Activated naive CD8-positive, alpha-beta T cell (primary cell): Measurements from ENCODE around the gene TMEM266.

Source experiments
- H3K27ac Mint-ChIP-seq: one replicate; pipeline ENCODE4 v1.8.0; 2021; ENCODE audit warnings: mixed read lengths
- H3K27me3 Mint-ChIP-seq: one replicate; pipeline ENCODE4 v1.8.0; 2021; ENCODE audit warnings: mixed read lengths
- H3K36me3 Mint-ChIP-seq: one replicate; pipeline ENCODE4 v1.8.0; 2021; ENCODE audit warnings: mixed read lengths
- H3K4me1 Mint-ChIP-seq: one replicate; pipeline ENCODE4 v1.8.0; 2021; ENCODE audit warnings: low read depth, mixed read lengths
- H3K4me3 Mint-ChIP-seq: one replicate; pipeline ENCODE4 v1.8.0; 2021; ENCODE audit warnings: mild to moderate bottlenecking, mixed read lengths
- H3K9me3 Mint-ChIP-seq: one replicate; pipeline ENCODE4 v1.8.0; 2021; ENCODE audit warnings: low read depth, mixed read lengths

The TMEM266 gene

GRCh38 chr15:76135516-76135915, 75.7 kb downstream of the TMEM266 start:
- H3K36me3 Mint-ChIP-seq = no peaks in the 10 kb centered on the region
- peaks cover 3% of the 10 kb centered on the region for H3K9me3 Mint-ChIP-seq
- H3K27me3 Mint-ChIP-seq = peaks cover 6% of the 10 kb centered on the region
- no peak overlapping the region for H3K27ac Mint-ChIP-seq
- no peak overlapping the region for H3K4me3 Mint-ChIP-seq
- H3K4me1 Mint-ChIP-seq = no peaks in the 10 kb centered on the region

GRCh38 chr15:76138436-76138835, 78.7 kb downstream of the TMEM266 start:
- H3K9me3 Mint-ChIP-seq = peaks cover 3% of the 10 kb centered on the region

GRCh38 chr15:76139368-76140073, 79.7 kb downstream of the TMEM266 start:
- Mint-ChIP-seq H3K9me3 (no peaks in the 10 kb centered on the region), H3K27me3 (peaks cover 8% of the 10 kb centered on the region), H3K27ac (no peak overlapping the region), H3K36me3 (no peaks in the 10 kb centered on the region), H3K4me1 (no peaks in the 10 kb centered on the region), H3K4me3 (no peak overlapping the region)

More at GRCh38 chr15:76138436-76138835, 78.7 kb downstream of the TMEM266 start:
- no peak overlapping the region for H3K4me3 Mint-ChIP-seq
- peaks cover 4% of the 10 kb centered on the region for H3K27me3 Mint-ChIP-seq
- no peak overlapping the region for H3K27ac Mint-ChIP-seq
- no peaks in the 10 kb centered on the region for H3K36me3 Mint-ChIP-seq
- no peaks in the 10 kb centered on the region for H3K4me1 Mint-ChIP-seq

GRCh38 chr15:76140074-76140464, 80.3 kb downstream of the TMEM266 start:
- Mint-ChIP-seq H3K4me3 (no peak overlapping the region), H3K36me3 (no peaks in the 10 kb centered on the region), H3K27me3 (peaks cover 11% of the 10 kb centered on the region), H3K4me1 (no peaks in the 10 kb centered on the region), H3K9me3 (no peaks in the 10 kb centered on the region), H3K27ac (no peak overlapping the region)

GRCh38 chr15:76146812-76147211, 87.0 kb downstream of the TMEM266 start:
- Mint-ChIP-seq H3K4me1 (peaks cover 14% of the 10 kb centered on the region), H3K9me3 (no peaks in the 10 kb centered on the region), H3K27me3 (peaks cover 16% of the 10 kb centered on the region), H3K36me3 (no peaks in the 10 kb centered on the region), H3K27ac (no peak overlapping the region), H3K4me3 (no peak overlapping the region)

GRCh38 chr15:76147906-76148570, 88.3 kb downstream of the TMEM266 start:
- H3K27ac Mint-ChIP-seq = no peak overlapping the region
- peak overlapping the region; percentile 51 for H3K4me3 Mint-ChIP-seq
- H3K4me1 Mint-ChIP-seq = peaks cover 14% of the 10 kb centered on the region
- H3K36me3 Mint-ChIP-seq = no peaks in the 10 kb centered on the region
- no peaks in the 10 kb centered on the region for H3K9me3 Mint-ChIP-seq
- H3K27me3 Mint-ChIP-seq = peaks cover 16% of the 10 kb centered on the region

GRCh38 chr15:76149291-76149915, 89.6 kb downstream of the TMEM266 start:
- no peak overlapping the region for H3K4me3 Mint-ChIP-seq
- no peaks in the 10 kb centered on the region for H3K36me3 Mint-ChIP-seq
- H3K27ac Mint-ChIP-seq = no peak overlapping the region
- peaks cover 14% of the 10 kb centered on the region for H3K4me1 Mint-ChIP-seq
- no peaks in the 10 kb centered on the region for H3K9me3 Mint-ChIP-seq
- peaks cover 13% of the 10 kb centered on the region for H3K27me3 Mint-ChIP-seq

GRCh38 chr15:76150513-76150912, 90.7 kb downstream of the TMEM266 start:
- Mint-ChIP-seq H3K27me3 (peaks cover 10% of the 10 kb centered on the region), H3K9me3 (no peaks in the 10 kb centered on the region), H3K4me1 (peaks cover 14% of the 10 kb centered on the region), H3K36me3 (no peaks in the 10 kb centered on the region), H3K27ac (no peak overlapping the region), H3K4me3 (no peak overlapping the region)

GRCh38 chr15:76150971-76151598, 91.3 kb downstream of the TMEM266 start:
- Mint-ChIP-seq H3K9me3 (no peaks in the 10 kb centered on the region), H3K4me3 (no peak overlapping the region), H3K27ac (peak overlapping the region; percentile 66), H3K4me1 (peaks cover 14% of the 10 kb centered on the region), H3K27me3 (peaks cover 5% of the 10 kb centered on the region), H3K36me3 (no peaks in the 10 kb centered on the region)

GRCh38 chr15:76151599-76151974, 91.8 kb downstream of the TMEM266 start:
- Mint-ChIP-seq H3K27ac (peak overlapping the region; percentile 66), H3K36me3 (no peaks in the 10 kb centered on the region), H3K4me3 (peak overlapping the region; percentile 23), H3K27me3 (peaks cover 4% of the 10 kb centered on the region), H3K9me3 (no peaks in the 10 kb centered on the region), H3K4me1 (peaks cover 14% of the 10 kb centered on the region)

- Mint-ChIP-seq H3K9me3 (no peaks in the 10 kb centered on the region), H3K4me3 (no peak overlapping the region), H3K27me3 (peaks cover 2% of the 10 kb centered on the region), H3K4me1 (peaks cover 14% of the 10 kb centered on the region), H3K36me3 (no peaks in the 10 kb centered on the region), H3K27ac (no peak overlapping the region)
Observed at GRCh38 chr15:76152197-76152596, 92.4 kb downstream of the TMEM266 start.

- Mint-ChIP-seq H3K27me3 (no peaks in the 10 kb centered on the region), H3K27ac (no peak overlapping the region), H3K4me1 (peaks cover 11% of the 10 kb centered on the region), H3K9me3 (no peaks in the 10 kb centered on the region), H3K4me3 (no peak overlapping the region), H3K36me3 (no peaks in the 10 kb centered on the region)
Observed at GRCh38 chr15:76153241-76154197, 93.7 kb downstream of the TMEM266 start.

GRCh38 chr15:76155731-76156130, 95.9 kb downstream of the TMEM266 start:
- H3K4me3 Mint-ChIP-seq = no peak overlapping the region
- peaks cover 7% of the 10 kb centered on the region for H3K4me1 Mint-ChIP-seq
- no peaks in the 10 kb centered on the region for H3K9me3 Mint-ChIP-seq
- no peaks in the 10 kb centered on the region for H3K36me3 Mint-ChIP-seq
- H3K27ac Mint-ChIP-seq = no peak overlapping the region
- no peaks in the 10 kb centered on the region for H3K27me3 Mint-ChIP-seq

- no peaks in the 10 kb centered on the region for H3K4me1 Mint-ChIP-seq
- no peaks in the 10 kb centered on the region for H3K9me3 Mint-ChIP-seq
- H3K27ac Mint-ChIP-seq = no peak overlapping the region
- H3K36me3 Mint-ChIP-seq = no peaks in the 10 kb centered on the region
- no peaks in the 10 kb centered on the region for H3K27me3 Mint-ChIP-seq
- no peak overlapping the region for H3K4me3 Mint-ChIP-seq
Observed at GRCh38 chr15:76158226-76158625, 98.4 kb downstream of the TMEM266 start.
